Hepatocyte (in vitro differentiated cells): ENCODE measurements around the gene PPP1R1C. TPM values are rescaled to one million over a fixed set of nuclear protein-coding genes. Genes with fewer than 3 reads are reported as not detected.

Experiments used
- DNase-seq: peaks from one replicate; pipeline ENCODE4 v3.0.0-alpha.2; 2016; ENCODE audit warnings: low spot score
- H2AFZ ChIP-seq: fragments of 200-600 bp; sonication (generic); 2 replicates; pipeline ENCODE4 v1.6.0; 2016; ENCODE audit warnings: antibody characterized with exemption, mild to moderate bottlenecking
- H3K27ac ChIP-seq: fragments of 200-600 bp; sonication (generic); 2 replicates; pipeline ENCODE4 v1.5.1; 2016; ENCODE audit warnings: mild to moderate bottlenecking
- H3K27me3 ChIP-seq: fragments of 200-600 bp; sonication (generic); 2 replicates; pipeline ENCODE4 v1.6.1; 2016
- H3K36me3 ChIP-seq: fragments of 200-600 bp; sonication (generic); replicated peaks from 2 replicates; pipeline ENCODE4 v1.5.1; 2016; ENCODE audit warnings: low read depth; ENCODE audit not compliant: insufficient read depth
- H3K4me1 ChIP-seq: fragments of 200-600 bp; sonication (generic); 2 replicates; pipeline ENCODE4 v1.5.1; 2016; ENCODE audit warnings: mild to moderate bottlenecking, moderate library complexity; ENCODE audit not compliant: insufficient read depth
- H3K4me2 ChIP-seq: fragments of 200-600 bp; sonication (generic); 2 replicates; pipeline ENCODE4 v1.6.0; 2016
- H3K4me3 ChIP-seq: fragments of 200-600 bp; sonication (generic); 2 replicates; pipeline ENCODE4 v1.5.1; 2016; ENCODE audit warnings: mild to moderate bottlenecking
- H3K79me2 ChIP-seq: fragments of 200-600 bp; sonication (generic); 2 replicates; pipeline ENCODE4 v1.6.0; 2017; ENCODE audit warnings: mild to moderate bottlenecking
- H3K9me2 ChIP-seq: fragments of 200-600 bp; sonication (generic); replicated peaks from 2 replicates; pipeline ENCODE4 v1.6.0; 2017; ENCODE audit warnings: mild to moderate bottlenecking; ENCODE audit not compliant: insufficient read depth
- H3K9me3 ChIP-seq: fragments of 200-600 bp; sonication (generic); 2 replicates; pipeline ENCODE4 v1.5.1; 2016; ENCODE audit warnings: low read depth, mild to moderate bottlenecking
- H4K20me1 ChIP-seq: fragments of 200-600 bp; sonication (generic); 2 replicates; pipeline ENCODE4 v1.6.0; 2016; ENCODE audit warnings: mild to moderate bottlenecking; ENCODE audit not compliant: insufficient read depth, poor library complexity, severe bottlenecking
- CTCF ChIP-seq: fragments of 200-600 bp; sonication (generic); IDR thresholded peaks from 2 replicates; pipeline ENCODE4 v1.5.1; 2016; ENCODE audit warnings: antibody characterized with exemption, mild to moderate bottlenecking; ENCODE audit not compliant: poor library complexity
- EZH2 ChIP-seq: fragments of 200-600 bp; sonication (generic); IDR thresholded peaks from 2 replicates; pipeline ENCODE4 v1.6.1; 2016; ENCODE audit warnings: antibody characterized with exemption, mild to moderate bottlenecking, borderline replicate concordance
- EZH2phosphoT487 ChIP-seq: fragments of 200-600 bp; sonication (generic); IDR thresholded peaks from one replicate; pipeline ENCODE4 v1.6.1; 2018; ENCODE audit warnings: antibody characterized with exemption, mild to moderate bottlenecking, low read depth, moderate library complexity; ENCODE audit not compliant: unreplicated experiment, severe bottlenecking
- WGBS: methylation state at CpG from one replicate; pipeline ENCODE4 v1.1.6; 2016; ENCODE audit warnings: low lambda C conversion rate; ENCODE audit errors: missing lambda C conversion rate; 5-methylcytosine and 5-hydroxymethylcytosine counted together
- polyA plus RNA-seq: library from polyadenylated mRNA; unstranded; fragments of >200 nt; fragmentation: Nextera tagmentation; extraction: Ambion mirVana; gene quantifications from 2 replicates; pipeline ENCODE4 v1.2.1, GENCODE V29; 2016
- total RNA-seq: library from RNA; depleted of rRNA; stranded (reverse); fragments of >200 nt; gene quantifications from 2 replicates; pipeline ENCODE4 v1.2.3, GENCODE V29; 2014

PPP1R1C gene
- total and polyA plus RNA-seq, 2 experiments from 2014 or later: 8.4 to 10.7 TPM

GRCh38 chr2:182117196-182117595 is 131.5 kb downstream of the PPP1R1C start:
- Histone ChIP-seq H3K9me2 (no peaks in the 10 kb centered on the region), H3K27ac (no peak overlapping the region), H4K20me1 (no peaks in the 10 kb centered on the region), H3K27me3 (no peaks in the 10 kb centered on the region), H3K79me2 (no peaks in the 10 kb centered on the region), H3K4me2 (no peak overlapping the region), H3K4me1 (no peaks in the 10 kb centered on the region), H3K36me3 (no peaks in the 10 kb centered on the region), H3K4me3 (no peak overlapping the region), H2AFZ (no peak overlapping the region), H3K9me3 (no peaks in the 10 kb centered on the region)
- 81% methylated on average over 1 of the region's 1 CpG for WGBS
- DNase-seq: no peak
- no peak for TF ChIP-seq EZH2
- TF ChIP-seq EZH2phosphoT487: no peak
- TF ChIP-seq CTCF: no peak

GRCh38 chr2:182128821-182129707 is 143.4 kb downstream of the PPP1R1C start:
- no peaks in the 10 kb centered on the region for H3K9me2 ChIP-seq
- H3K27ac ChIP-seq: no peak overlapping the region
- H3K79me2 ChIP-seq: no peaks in the 10 kb centered on the region
- H3K4me2 ChIP-seq: no peak overlapping the region
- H4K20me1 ChIP-seq: no peaks in the 10 kb centered on the region
- no peaks in the 10 kb centered on the region for H3K36me3 ChIP-seq
- no peak for TF ChIP-seq CTCF
- no peak for TF ChIP-seq EZH2phosphoT487
- TF ChIP-seq EZH2: no peak
- 51% methylated on average over 3 of the region's 3 CpGs for WGBS
- no peaks in the 10 kb centered on the region for H3K4me1 ChIP-seq
- H3K27me3 ChIP-seq: no peaks in the 10 kb centered on the region
- H2AFZ ChIP-seq: no peak overlapping the region
- DNase-seq: no peak
- H3K9me3 ChIP-seq: no peaks in the 10 kb centered on the region
- no peak overlapping the region for H3K4me3 ChIP-seq

GRCh38 chr2:182132605-182133004 is 147.0 kb downstream of the PPP1R1C start:
- no peak overlapping the region for H3K27ac ChIP-seq
- peak; percentile 28 for TF ChIP-seq CTCF
- no peak for TF ChIP-seq EZH2phosphoT487
- TF ChIP-seq EZH2: no peak
- no peak for DNase-seq
- no peaks in the 10 kb centered on the region for H3K36me3 ChIP-seq
- no peak overlapping the region for H3K4me2 ChIP-seq
- no peak overlapping the region for H2AFZ ChIP-seq
- H3K4me1 ChIP-seq: no peaks in the 10 kb centered on the region
- no peaks in the 10 kb centered on the region for H3K9me2 ChIP-seq
- H3K9me3 ChIP-seq: no peaks in the 10 kb centered on the region
- H3K4me3 ChIP-seq: no peak overlapping the region
- H3K79me2 ChIP-seq: no peaks in the 10 kb centered on the region
- H3K27me3 ChIP-seq: no peaks in the 10 kb centered on the region
- no peaks in the 10 kb centered on the region for H4K20me1 ChIP-seq
